Loucy (cell line): ENCODE data around the gene USO1.

ENCODE experiments used
- EZH2phosphoT487 ChIP-seq: fragments of 200-600 bp; IDR thresholded peaks from 2 replicates; pipeline ENCODE4 v1.6.1; 2018; ENCODE audit warnings: antibody characterized with exemption, mild to moderate bottlenecking, moderate library complexity, borderline replicate concordance
- TF ChIP-seq, protein P1 (sequence below): fragments of 200-600 bp; sonication (generic); conservative IDR thresholded peaks from 2 replicates; pipeline ENCODE4 v1.5.1; 2014; ENCODE audit warnings: mild to moderate bottlenecking, antibody characterized with exemption, low read length

DNA sequence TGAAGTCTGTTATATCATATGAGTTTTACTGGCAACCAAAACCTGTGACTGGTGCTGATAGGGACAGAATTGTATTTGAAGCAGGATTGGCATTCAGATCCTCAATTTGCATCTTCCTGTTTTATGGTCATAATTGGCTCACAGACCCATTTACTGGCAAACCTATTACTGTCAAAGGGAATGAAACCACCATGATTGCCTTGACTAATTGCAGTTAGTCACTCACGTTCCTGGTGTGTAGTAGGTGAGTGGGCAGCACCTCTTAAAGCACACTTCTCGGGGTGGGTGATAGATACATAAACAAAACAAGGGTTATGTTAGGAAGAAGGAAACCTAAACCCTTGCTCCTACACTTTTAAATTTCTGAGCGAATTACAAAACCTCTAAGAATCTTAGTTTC, 96.8 kb downstream of the USO1 start:
- TF ChIP-seq, protein P1, sequence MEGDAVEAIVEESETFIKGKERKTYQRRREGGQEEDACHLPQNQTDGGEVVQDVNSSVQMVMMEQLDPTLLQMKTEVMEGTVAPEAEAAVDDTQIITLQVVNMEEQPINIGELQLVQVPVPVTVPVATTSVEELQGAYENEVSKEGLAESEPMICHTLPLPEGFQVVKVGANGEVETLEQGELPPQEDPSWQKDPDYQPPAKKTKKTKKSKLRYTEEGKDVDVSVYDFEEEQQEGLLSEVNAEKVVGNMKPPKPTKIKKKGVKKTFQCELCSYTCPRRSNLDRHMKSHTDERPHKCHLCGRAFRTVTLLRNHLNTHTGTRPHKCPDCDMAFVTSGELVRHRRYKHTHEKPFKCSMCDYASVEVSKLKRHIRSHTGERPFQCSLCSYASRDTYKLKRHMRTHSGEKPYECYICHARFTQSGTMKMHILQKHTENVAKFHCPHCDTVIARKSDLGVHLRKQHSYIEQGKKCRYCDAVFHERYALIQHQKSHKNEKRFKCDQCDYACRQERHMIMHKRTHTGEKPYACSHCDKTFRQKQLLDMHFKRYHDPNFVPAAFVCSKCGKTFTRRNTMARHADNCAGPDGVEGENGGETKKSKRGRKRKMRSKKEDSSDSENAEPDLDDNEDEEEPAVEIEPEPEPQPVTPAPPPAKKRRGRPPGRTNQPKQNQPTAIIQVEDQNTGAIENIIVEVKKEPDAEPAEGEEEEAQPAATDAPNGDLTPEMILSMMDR = no peak
- TF ChIP-seq EZH2phosphoT487 = no peak
